NT2/D1 (cell line): Measurements from ENCODE around the gene FUT3.
A peak's percentile ranks its signal among the peaks of the same experiment; 100 is the strongest.

Source experiments
- DNase-seq: peaks from one replicate; pipeline ENCODE4 v3.0.0-alpha.2; 2011; ENCODE audit warnings: low read depth, low spot score
- H3K27me3 ChIP-seq: 2 replicates; pipeline ENCODE4 v1.6.0; 2011; ENCODE audit warnings: mild to moderate bottlenecking; ENCODE audit not compliant: insufficient read length, insufficient read depth
- H3K36me3 ChIP-seq: 2 replicates; pipeline ENCODE4 v1.6.1; 2011; ENCODE audit warnings: mild to moderate bottlenecking, low read length, mixed read lengths; ENCODE audit not compliant: insufficient read depth, insufficient read length
- H3K4me1 ChIP-seq: 2 replicates; pipeline ENCODE4 v1.5.1; 2011; ENCODE audit not compliant: insufficient read depth, insufficient read length
- H3K4me3 ChIP-seq: 2 replicates; pipeline ENCODE4 v1.5.1; 2011; ENCODE audit warnings: low read depth; ENCODE audit not compliant: insufficient read length
- H3K9ac ChIP-seq: 2 replicates; pipeline ENCODE4 v1.6.0; 2011; ENCODE audit warnings: low read depth; ENCODE audit not compliant: insufficient read length
- H3K9me3 ChIP-seq: 2 replicates; pipeline ENCODE4 v1.5.1; 2011; ENCODE audit warnings: mild to moderate bottlenecking, low read length; ENCODE audit not compliant: insufficient read depth
- SUZ12 ChIP-seq: IDR thresholded peaks from 2 replicates; pipeline ENCODE4 v1.6.1; 2011; ENCODE audit not compliant: insufficient read length, insufficient read depth; ENCODE audit errors: extremely low read depth
- YY1 ChIP-seq: IDR thresholded peaks from 2 replicates; pipeline ENCODE4 v1.6.1; 2011; ENCODE audit not compliant: insufficient read length, insufficient read depth
- ZNF274 ChIP-seq: IDR thresholded peaks from 2 replicates; pipeline ENCODE4 v1.6.1; 2011; ENCODE audit warnings: mild to moderate bottlenecking, low read depth, low read length

Gene FUT3

DNA sequence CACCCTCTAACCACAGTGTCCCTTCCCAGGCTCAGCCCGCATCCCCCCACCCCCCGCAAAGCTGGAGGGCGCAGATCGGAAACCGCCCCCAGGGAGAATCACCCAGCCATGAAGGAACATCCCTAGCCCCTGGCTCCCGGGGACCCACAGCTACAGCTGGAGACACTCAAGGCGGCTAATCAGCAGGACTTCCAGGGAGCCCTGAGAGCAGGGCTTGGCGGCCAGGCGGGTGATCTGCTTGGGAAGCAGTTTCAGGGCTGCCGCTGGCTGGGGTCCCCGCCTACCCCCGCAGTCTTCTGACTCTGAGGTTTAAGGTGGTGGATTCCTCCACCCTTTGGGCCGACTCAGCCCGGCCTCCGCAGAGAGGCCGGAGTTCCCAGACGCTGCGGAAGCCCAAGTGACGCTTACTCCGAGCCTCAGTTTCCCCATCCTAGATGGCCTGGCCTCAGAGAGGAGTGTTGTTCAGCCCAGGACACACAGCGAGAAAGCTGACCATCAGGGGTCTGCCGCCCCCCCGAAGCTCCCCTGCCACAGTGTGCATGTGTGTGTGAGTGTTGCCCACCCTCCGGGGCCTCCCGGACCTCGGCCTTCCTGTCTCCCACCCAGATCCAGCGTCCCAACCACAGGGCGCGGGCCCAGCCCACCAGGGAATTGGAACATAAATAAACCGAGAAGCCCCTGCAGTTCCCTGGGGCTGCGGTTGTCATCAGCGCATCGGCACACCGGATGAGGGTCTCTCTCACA is 21.5 kb downstream of the FUT3 start:
- H3K27me3 ChIP-seq = peaks cover under 1% of the 10 kb centered on the region
- no peaks in the 10 kb centered on the region for H3K36me3 ChIP-seq
- no peak for DNase-seq
- no peaks in the 10 kb centered on the region for H3K9me3 ChIP-seq
- peaks cover 18% of the 10 kb centered on the region for H3K4me1 ChIP-seq
- TF ChIP-seq ZNF274 (no peak), YY1 (no peak)
- H3K9ac ChIP-seq = peak overlapping the region; percentile 61
- H3K4me3 ChIP-seq = peak overlapping the region; percentile 97

DNA sequence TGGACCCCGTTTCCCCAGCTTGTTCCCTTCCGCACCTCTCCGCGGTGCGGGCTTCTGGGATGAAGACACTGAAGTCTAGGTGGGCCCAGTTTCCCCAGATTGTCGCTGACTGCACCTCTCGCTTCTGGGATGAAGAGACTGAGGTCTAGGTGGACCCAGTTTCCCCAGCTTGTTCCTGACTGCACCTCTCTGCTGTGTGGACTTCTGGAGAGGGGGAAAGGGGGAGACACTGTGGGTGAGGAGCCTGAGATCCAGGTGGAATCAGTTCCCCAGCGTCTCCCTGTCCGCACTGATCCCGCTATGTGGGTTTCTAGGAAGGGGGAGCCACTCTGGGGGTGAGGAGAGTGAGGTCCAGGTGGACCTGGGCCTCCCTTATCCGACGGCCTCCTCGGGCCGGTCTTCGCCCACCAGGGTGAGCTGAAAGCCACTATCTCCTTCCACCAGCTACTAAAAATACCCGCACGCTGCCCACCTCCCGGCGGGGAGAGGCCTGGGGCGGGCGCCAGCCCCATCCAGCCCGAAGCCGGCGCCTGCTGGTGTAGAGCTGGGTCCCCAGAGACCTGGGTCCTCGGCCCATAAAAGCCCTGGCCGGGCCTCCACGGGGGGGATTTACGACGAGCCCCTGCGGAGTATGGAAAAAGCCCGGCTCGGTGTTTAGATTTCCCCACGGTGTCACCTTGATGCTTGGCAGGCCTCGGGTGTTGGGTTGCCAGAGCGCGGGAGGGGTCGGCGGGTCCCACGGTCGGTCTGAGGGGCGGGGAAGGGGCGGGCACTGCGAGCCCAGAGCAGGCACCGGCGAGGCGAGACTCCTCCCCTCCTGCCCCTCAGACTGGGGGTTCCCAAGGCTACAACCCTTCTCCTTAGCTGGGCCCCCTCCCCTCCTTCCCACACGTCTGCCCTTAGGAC is 22.3 kb downstream of the FUT3 start:
- Histone ChIP-seq H3K9me3 (no peaks in the 10 kb centered on the region), H3K4me1 (peaks cover 18% of the 10 kb centered on the region), H3K9ac (peak overlapping the region; percentile 100), H3K4me3 (peak overlapping the region; percentile 97), H3K36me3 (no peaks in the 10 kb centered on the region), H3K27me3 (no peaks in the 10 kb centered on the region)
- DNase-seq = no peak
- no peak for TF ChIP-seq YY1
- TF ChIP-seq SUZ12 = no peak
- TF ChIP-seq ZNF274 = no peak

DNA sequence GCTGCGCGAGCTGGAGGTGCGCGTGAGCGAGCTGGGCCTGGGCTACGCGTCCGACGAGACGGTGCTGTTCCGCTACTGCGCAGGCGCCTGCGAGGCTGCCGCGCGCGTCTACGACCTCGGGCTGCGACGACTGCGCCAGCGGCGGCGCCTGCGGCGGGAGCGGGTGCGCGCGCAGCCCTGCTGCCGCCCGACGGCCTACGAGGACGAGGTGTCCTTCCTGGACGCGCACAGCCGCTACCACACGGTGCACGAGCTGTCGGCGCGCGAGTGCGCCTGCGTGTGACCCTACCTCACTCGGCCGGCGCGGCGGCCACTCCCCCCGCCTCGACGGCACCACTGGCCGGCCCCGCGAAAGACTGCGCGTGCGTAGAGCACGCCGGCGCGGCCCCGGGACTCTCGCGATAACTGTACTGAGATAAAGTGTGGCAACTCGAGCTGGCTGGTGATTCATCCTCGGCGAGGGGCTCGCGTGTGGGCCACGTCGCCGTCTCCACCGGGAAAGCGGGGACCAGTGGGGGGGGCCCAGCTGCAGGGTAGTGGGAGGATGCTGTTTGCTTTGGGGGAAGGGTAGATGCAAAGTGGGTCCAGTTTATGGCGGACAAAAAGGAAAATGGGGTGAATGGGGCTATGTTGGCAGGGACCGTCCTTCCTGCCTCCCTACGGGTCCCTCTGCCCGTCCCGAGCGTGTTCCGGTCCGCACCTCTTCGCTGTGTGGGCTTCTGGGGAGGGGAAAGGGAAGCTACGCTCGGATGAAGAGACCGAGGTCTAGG is 23.2 kb downstream of the FUT3 start:
- H3K27me3 ChIP-seq = no peaks in the 10 kb centered on the region
- no peak for TF ChIP-seq YY1
- H3K4me3 ChIP-seq = peak overlapping the region; percentile 97
- H3K4me1 ChIP-seq = peaks cover 22% of the 10 kb centered on the region
- no peaks in the 10 kb centered on the region for H3K36me3 ChIP-seq
- peak overlapping the region; percentile 100 for H3K9ac ChIP-seq
- H3K9me3 ChIP-seq = no peaks in the 10 kb centered on the region
- DNase-seq = peak; percentile 89

DNA sequence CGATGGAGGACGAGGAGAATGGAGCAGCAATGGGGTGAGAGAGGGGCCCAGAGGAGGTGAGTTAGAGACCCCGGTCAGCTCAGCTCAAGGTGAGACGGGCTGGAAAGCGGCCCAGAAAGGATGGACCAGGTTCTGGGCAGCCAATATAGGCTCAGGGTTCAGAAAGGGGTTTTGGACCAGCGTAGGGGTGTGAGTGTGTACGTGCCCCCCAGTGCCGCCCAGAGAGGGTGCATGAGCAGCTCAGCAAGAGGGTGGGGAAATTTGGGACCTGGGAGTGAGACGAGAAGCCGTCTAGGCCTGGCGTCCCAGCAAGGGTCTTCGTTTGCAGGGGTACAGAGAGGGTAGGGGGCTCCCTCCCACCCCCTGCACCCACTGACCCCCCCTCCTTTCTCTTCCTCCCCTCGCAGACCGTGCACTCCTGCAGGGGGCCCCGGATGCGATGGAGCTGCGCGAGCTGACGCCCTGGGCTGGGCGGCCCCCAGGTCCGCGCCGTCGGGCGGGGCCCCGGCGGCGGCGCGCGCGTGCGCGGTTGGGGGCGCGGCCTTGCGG is 23.8 kb downstream of the FUT3 start:
- no peaks in the 10 kb centered on the region for H3K9me3 ChIP-seq
- TF ChIP-seq YY1 (no peak), SUZ12 (no peak), ZNF274 (no peak)
- DNase-seq = no peak
- H3K4me1 ChIP-seq = peaks cover 22% of the 10 kb centered on the region
- no peaks in the 10 kb centered on the region for H3K27me3 ChIP-seq
- peak overlapping the region; percentile 72 for H3K9ac ChIP-seq
- H3K36me3 ChIP-seq = no peaks in the 10 kb centered on the region
- H3K4me3 ChIP-seq = peak overlapping the region; percentile 97

DNA sequence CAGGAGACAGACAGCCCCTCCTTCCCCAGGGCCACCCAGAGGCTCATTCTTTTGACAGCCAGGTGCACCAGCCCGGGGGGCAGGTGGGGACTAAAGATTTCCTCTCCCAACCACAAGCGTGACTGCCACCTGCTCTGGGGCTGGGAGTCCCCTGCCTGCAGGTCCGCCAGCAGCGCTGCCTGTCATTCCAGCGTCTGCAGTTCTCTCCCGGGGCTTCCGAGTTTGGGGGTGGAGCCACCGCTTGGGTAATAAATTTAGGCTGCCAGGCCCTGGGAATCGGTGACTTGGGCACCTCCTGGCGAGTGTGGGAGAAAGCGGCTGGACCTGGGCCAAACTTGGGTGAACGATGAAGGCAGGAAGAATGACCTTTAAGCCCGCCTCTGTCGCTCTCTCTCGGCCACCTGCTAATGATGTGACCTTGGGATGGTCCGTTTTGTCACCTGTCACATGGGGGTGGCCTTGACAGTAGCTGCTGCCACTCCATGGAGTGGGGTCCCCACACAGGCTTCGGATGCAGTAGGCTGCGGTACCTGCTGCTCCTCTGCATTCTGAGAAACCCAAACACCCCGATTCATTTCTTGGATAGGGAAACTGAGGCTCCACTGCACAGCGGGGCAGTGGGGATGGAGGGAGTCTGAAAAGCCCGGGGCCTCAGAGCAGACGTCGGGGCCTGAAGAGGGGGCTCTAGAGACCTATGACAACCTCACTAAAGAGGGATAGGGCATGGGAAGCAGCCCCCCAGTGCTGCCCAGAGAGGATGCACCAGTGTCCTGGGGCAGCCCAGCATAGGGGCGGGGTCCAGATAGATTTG is 24.5 kb downstream of the FUT3 start:
- no peaks in the 10 kb centered on the region for H3K36me3 ChIP-seq
- no peaks in the 10 kb centered on the region for H3K9me3 ChIP-seq
- no peak overlapping the region for H3K9ac ChIP-seq
- H3K27me3 ChIP-seq = no peaks in the 10 kb centered on the region
- no peak overlapping the region for H3K4me3 ChIP-seq
- H3K4me1 ChIP-seq = peaks cover 22% of the 10 kb centered on the region
- DNase-seq = no peak
- TF ChIP-seq SUZ12 (no peak), YY1 (no peak), ZNF274 (no peak)

DNA sequence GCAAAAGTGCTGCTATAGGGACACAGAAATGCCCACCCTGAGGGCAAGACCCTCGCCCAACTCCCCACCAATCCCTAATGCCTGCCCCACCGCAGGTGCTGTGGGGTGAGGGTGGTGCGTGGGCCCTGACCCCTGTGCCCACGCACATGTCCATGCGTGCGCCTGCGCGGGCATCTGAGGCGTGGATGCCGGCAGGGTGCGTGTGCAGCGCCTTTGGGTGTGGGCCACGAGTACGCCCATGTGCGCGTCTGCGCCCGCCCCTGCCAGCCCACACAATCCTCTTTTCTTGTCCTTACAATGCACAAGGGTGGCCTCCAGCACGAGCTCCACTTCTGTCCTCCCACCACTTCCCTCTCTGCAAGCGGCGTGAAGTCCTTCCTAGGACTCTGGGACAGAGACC is 26.1 kb downstream of the FUT3 start:
- Histone ChIP-seq H3K9ac (peak overlapping the region; percentile 42), H3K4me1 (peaks cover 22% of the 10 kb centered on the region), H3K27me3 (no peaks in the 10 kb centered on the region), H3K4me3 (no peak overlapping the region), H3K9me3 (no peaks in the 10 kb centered on the region), H3K36me3 (no peaks in the 10 kb centered on the region)
- no peak for DNase-seq
- no peak for TF ChIP-seq SUZ12
- no peak for TF ChIP-seq ZNF274
- TF ChIP-seq YY1 = no peak
